Astrocyte (in vitro differentiated cells and primary cell): Measurements from ENCODE around the gene SLC12A6. TPM values are rescaled to one million over a fixed set of nuclear protein-coding genes. Genes with fewer than 3 reads are reported as not detected.

Experiments used
- DNase-seq: peaks from one replicate; pipeline ENCODE4 v3.0.0-alpha.2; 2010; ENCODE audit warnings: low read depth
- FAIRE-seq: peaks from 2 replicates; lab custom pipeline; 2011; peaks lifted over from hg19 to GRCh38; lab: Jason Lieb, UNC
- H2AFZ ChIP-seq: 2 replicates; pipeline ENCODE4 v1.6.0; 2012; ENCODE audit warnings: low read depth, low read length, inconsistent platforms
- H3K27ac ChIP-seq: 2 replicates; pipeline ENCODE4 v1.5.1; 2011; ENCODE audit warnings: low read depth, low read length, inconsistent platforms
- H3K27me3 ChIP-seq: 2 replicates; pipeline ENCODE4 v1.6.0; 2011; ENCODE audit warnings: low read length, inconsistent platforms; ENCODE audit not compliant: insufficient read depth
- H3K36me3 ChIP-seq: 2 replicates; pipeline ENCODE4 v1.5.1; 2011; ENCODE audit warnings: low read length, inconsistent platforms; ENCODE audit not compliant: insufficient read depth
- H3K4me1 ChIP-seq: 2 replicates; pipeline ENCODE4 v1.5.1; 2011; ENCODE audit warnings: low read length, inconsistent platforms; ENCODE audit not compliant: insufficient read depth
- H3K4me2 ChIP-seq: 2 replicates; pipeline ENCODE4 v1.6.0; 2012; ENCODE audit warnings: low read length, inconsistent platforms
- H3K4me3 ChIP-seq: 2 replicates; pipeline ENCODE4 v1.5.1; 2011; ENCODE audit warnings: low read depth, mild to moderate bottlenecking, low read length, inconsistent platforms; ENCODE audit not compliant: insufficient read depth
- H3K79me2 ChIP-seq: 2 replicates; pipeline ENCODE4 v1.6.0; 2012; ENCODE audit warnings: mild to moderate bottlenecking, low read length, inconsistent platforms; ENCODE audit not compliant: insufficient read depth
- H3K9ac ChIP-seq: 2 replicates; pipeline ENCODE4 v1.6.0; 2012; ENCODE audit warnings: mild to moderate bottlenecking, low read length, inconsistent platforms
- H3K9me3 ChIP-seq: 2 replicates; pipeline ENCODE4 v1.5.1; 2012; ENCODE audit warnings: low read depth, mild to moderate bottlenecking, low read length, inconsistent platforms; ENCODE audit not compliant: insufficient read depth
- H4K20me1 ChIP-seq: 2 replicates; pipeline ENCODE4 v1.6.0; 2012; ENCODE audit warnings: low read length, inconsistent platforms; ENCODE audit not compliant: insufficient read depth
- H3K27ac Mint-ChIP-seq: one replicate; pipeline ENCODE4 v1.8.0; 2021; ENCODE audit warnings: mild to moderate bottlenecking, mixed read lengths; ENCODE audit not compliant: unreplicated experiment
- H3K27me3 Mint-ChIP-seq: one replicate; pipeline ENCODE4 v1.8.0; 2021; ENCODE audit warnings: low read depth, mixed read lengths; ENCODE audit not compliant: unreplicated experiment
- H3K36me3 Mint-ChIP-seq: one replicate; pipeline ENCODE4 v1.8.0; 2021; ENCODE audit warnings: low read depth, mixed read lengths; ENCODE audit not compliant: unreplicated experiment
- H3K4me1 Mint-ChIP-seq: one replicate; pipeline ENCODE4 v1.8.0; 2021; ENCODE audit warnings: low read depth, mixed read lengths; ENCODE audit not compliant: unreplicated experiment
- H3K4me3 Mint-ChIP-seq: one replicate; pipeline ENCODE4 v1.8.0; 2021; ENCODE audit warnings: mild to moderate bottlenecking, moderate library complexity, mixed read lengths; ENCODE audit not compliant: unreplicated experiment
- H3K9me3 Mint-ChIP-seq: one replicate; pipeline ENCODE4 v1.8.0; 2021; ENCODE audit warnings: mild to moderate bottlenecking, mixed read lengths; ENCODE audit not compliant: unreplicated experiment
- CTCF ChIP-seq: IDR thresholded peaks from 2 replicates; pipeline ENCODE4 v1.5.1; 2011; ENCODE audit warnings: low read depth, mild to moderate bottlenecking, inconsistent platforms, low read length, moderate library complexity; ENCODE audit not compliant: insufficient read depth
- EZH2 ChIP-seq: IDR thresholded peaks from 2 replicates; pipeline ENCODE4 v1.6.1; 2012; ENCODE audit warnings: mild to moderate bottlenecking, low read length, inconsistent platforms; ENCODE audit not compliant: insufficient read depth
- total RNA-seq: library from RNA; stranded (reverse); gene quantifications from 2 replicates; pipeline ENCODE4 v1.2.1, GENCODE V29; 2021

SLC12A6 gene
- total RNA-seq, 1 donor from 2014 or later = 15.8 TPM

- Mint-ChIP-seq H3K4me1 (no peaks in the 10 kb centered on the region), H3K36me3 (no peaks in the 10 kb centered on the region)
- H3K4me1 ChIP-seq = no peaks in the 10 kb centered on the region
Measured at GRCh38 chr15:34282384-34282783, 55.2 kb downstream of the SLC12A6 start.

GRCh38 chr15:34280193-34280592 is 57.4 kb downstream of the SLC12A6 start:
- no peaks in the 10 kb centered on the region for H3K9me3 ChIP-seq
- peaks cover 2% of the 10 kb centered on the region for H3K9me3 Mint-ChIP-seq
- no peaks in the 10 kb centered on the region for H3K36me3 Mint-ChIP-seq
- H3K4me3 ChIP-seq = no peak overlapping the region
- H3K4me1 Mint-ChIP-seq = no peaks in the 10 kb centered on the region
- FAIRE-seq = no peak
- H3K4me1 ChIP-seq = no peaks in the 10 kb centered on the region
- H3K4me2 ChIP-seq = no peak overlapping the region
- peaks cover 4% of the 10 kb centered on the region for H4K20me1 ChIP-seq
- no peak overlapping the region for H3K27ac Mint-ChIP-seq
- TF ChIP-seq EZH2 (no peak), CTCF (no peak)
- H3K27ac ChIP-seq = no peak overlapping the region
- no peak overlapping the region for H3K9ac ChIP-seq
- no peaks in the 10 kb centered on the region for H3K79me2 ChIP-seq
- H3K27me3 ChIP-seq = no peaks in the 10 kb centered on the region
- DNase-seq = no peak
- no peaks in the 10 kb centered on the region for H3K36me3 ChIP-seq
- no peak overlapping the region for H2AFZ ChIP-seq
- H3K4me3 Mint-ChIP-seq = no peak overlapping the region
- no peaks in the 10 kb centered on the region for H3K27me3 Mint-ChIP-seq

More at GRCh38 chr15:34282384-34282783, 55.2 kb downstream of the SLC12A6 start:
- Mint-ChIP-seq H3K27ac (no peak overlapping the region), H3K9me3 (peaks cover 2% of the 10 kb centered on the region), H3K4me3 (no peak overlapping the region), H3K27me3 (no peaks in the 10 kb centered on the region)
- no peaks in the 10 kb centered on the region for H3K36me3 ChIP-seq
- H3K27me3 ChIP-seq = no peaks in the 10 kb centered on the region
- FAIRE-seq (no peak), DNase-seq (no peak)
- H4K20me1 ChIP-seq = peaks cover 4% of the 10 kb centered on the region
- no peaks in the 10 kb centered on the region for H3K9me3 ChIP-seq
- no peak overlapping the region for H3K9ac ChIP-seq
- H3K4me2 ChIP-seq = no peak overlapping the region
- H2AFZ ChIP-seq = no peak overlapping the region
- H3K4me3 ChIP-seq = no peak overlapping the region
- no peak for TF ChIP-seq CTCF
- no peak for TF ChIP-seq EZH2
- no peak overlapping the region for H3K27ac ChIP-seq
- H3K79me2 ChIP-seq = no peaks in the 10 kb centered on the region

DNA sequence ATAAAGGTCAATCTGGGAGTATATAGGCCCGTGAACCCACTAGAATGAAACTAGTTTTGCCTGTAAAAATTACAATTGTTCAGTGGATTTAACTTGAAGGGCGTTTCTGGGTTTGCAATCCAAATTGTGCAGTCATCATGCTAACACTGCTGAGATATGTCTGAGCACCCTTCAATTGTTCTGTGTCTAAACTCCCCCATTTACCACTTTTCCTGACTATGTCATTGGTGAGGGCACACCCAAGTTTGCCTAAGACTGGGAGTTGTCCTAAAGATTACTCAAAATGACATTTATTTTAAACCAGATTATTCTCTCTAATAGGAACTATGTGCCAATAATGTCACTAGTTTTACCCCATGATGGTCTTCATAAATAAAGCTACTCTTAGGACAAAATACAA is 58.2 kb downstream of the SLC12A6 start:
- H3K9me3 Mint-ChIP-seq = peaks cover 2% of the 10 kb centered on the region
- Histone ChIP-seq H3K4me2 (no peak overlapping the region), H2AFZ (no peak overlapping the region), H3K79me2 (no peaks in the 10 kb centered on the region), H3K9ac (no peak overlapping the region), H3K4me3 (no peak overlapping the region), H3K4me1 (no peaks in the 10 kb centered on the region), H3K9me3 (no peaks in the 10 kb centered on the region), H4K20me1 (peaks cover 4% of the 10 kb centered on the region), H3K27ac (no peak overlapping the region), H3K36me3 (no peaks in the 10 kb centered on the region), H3K27me3 (no peaks in the 10 kb centered on the region)
- no peaks in the 10 kb centered on the region for H3K27me3 Mint-ChIP-seq
- H3K27ac Mint-ChIP-seq = no peak overlapping the region
- DNase-seq = no peak
- H3K4me3 Mint-ChIP-seq = no peak overlapping the region
- no peak for FAIRE-seq
- no peaks in the 10 kb centered on the region for H3K4me1 Mint-ChIP-seq
- no peaks in the 10 kb centered on the region for H3K36me3 Mint-ChIP-seq
- TF ChIP-seq EZH2 (no peak), CTCF (no peak)
